Measurements from ENCODE around the gene RTN4RL2.

RTN4RL2 gene

DNA sequence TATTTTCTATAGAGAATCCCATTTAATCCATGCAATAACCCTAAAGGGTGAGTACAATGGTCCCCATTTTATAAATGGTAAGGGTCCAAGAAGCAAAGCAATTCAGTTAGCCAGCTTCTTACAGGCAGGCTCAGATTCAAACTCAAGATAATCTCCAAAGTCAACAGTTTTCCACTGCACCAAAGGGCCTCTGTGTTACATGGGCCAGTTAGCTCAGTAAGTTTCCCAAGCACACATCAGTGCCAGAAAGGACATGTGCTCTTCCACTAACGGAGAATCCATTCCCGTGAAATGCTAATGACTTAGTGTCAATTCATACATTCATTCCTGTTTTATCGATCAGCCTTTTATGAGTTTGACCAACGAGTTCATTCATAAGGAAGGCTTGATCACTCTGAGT, 44.2 kb downstream of the RTN4RL2 start:
- TF ChIP-seq, protein P1, sequence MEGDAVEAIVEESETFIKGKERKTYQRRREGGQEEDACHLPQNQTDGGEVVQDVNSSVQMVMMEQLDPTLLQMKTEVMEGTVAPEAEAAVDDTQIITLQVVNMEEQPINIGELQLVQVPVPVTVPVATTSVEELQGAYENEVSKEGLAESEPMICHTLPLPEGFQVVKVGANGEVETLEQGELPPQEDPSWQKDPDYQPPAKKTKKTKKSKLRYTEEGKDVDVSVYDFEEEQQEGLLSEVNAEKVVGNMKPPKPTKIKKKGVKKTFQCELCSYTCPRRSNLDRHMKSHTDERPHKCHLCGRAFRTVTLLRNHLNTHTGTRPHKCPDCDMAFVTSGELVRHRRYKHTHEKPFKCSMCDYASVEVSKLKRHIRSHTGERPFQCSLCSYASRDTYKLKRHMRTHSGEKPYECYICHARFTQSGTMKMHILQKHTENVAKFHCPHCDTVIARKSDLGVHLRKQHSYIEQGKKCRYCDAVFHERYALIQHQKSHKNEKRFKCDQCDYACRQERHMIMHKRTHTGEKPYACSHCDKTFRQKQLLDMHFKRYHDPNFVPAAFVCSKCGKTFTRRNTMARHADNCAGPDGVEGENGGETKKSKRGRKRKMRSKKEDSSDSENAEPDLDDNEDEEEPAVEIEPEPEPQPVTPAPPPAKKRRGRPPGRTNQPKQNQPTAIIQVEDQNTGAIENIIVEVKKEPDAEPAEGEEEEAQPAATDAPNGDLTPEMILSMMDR (IDR thresholded peaks at IDR 0.05; ENCODE audit: low read depth, low read length) = no peak
- DNase-seq (ENCODE audit: extremely low read depth, low read depth) = no peak

DNA sequence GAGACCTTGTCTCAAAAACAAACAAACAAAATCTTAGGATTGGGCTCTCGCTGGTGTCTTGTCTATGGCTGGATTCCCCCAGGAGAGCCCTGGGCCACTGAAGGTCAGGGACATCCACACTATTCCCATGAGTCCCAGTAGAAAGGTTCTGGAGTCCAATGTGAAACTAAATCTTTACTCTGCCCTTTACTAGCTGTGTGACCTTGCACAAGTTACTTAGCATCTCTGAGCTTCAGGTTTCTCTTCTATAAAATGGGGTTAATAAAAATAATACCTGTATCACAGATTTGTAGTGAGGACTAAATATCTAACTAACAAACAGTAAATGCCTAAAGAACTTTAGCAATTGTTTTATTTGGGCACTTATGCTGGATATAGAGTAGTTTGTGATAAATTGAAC, 46.2 kb downstream of the RTN4RL2 start:
- DNase-seq (ENCODE audit: extremely low read depth, low read depth) = no peak
- TF ChIP-seq, protein P1 (IDR thresholded peaks at IDR 0.05; ENCODE audit: low read depth, low read length) = no peak

DNA sequence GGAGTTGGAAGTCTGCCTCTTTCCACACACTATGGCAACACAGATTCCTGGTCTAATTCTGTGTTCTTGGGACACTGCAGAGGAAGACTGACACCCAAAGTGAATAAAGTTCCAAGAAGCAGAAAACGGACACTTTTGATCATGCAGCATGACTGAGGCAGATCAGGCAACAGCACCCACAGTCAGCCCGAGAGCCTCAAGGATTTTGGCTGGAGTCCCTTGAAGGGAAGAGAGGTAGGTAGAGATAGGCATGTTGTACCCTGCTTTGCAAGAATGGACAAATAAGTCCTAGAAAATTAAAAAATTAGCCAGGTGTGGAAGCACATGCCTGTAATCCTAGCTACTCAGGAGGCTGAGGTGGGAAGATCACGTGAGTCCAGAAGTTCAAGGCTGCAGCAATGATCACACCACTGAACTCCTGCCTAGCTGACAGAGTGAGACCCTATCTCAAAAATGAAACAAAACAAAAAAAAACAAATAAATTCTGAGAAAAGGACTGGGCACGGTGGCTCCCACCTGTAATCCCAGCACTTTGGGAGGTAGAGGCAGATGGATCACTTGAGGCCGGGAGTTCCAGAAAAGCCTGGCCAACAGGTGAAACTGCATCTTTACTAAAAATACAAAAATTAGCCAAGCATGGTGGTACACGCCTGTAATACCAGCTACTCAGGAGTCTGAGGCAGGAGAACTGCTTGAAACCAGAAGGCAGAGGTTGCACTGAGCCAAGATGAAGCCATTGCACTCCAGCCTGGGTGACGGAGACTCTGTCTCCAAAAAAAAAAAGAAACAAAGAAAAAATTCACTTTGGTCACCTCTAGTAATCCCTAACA, 48.2 kb downstream of the RTN4RL2 start:
- TF ChIP-seq, protein P1 (IDR thresholded peaks at IDR 0.05; ENCODE audit: low read depth, low read length) = no peak

DNA sequence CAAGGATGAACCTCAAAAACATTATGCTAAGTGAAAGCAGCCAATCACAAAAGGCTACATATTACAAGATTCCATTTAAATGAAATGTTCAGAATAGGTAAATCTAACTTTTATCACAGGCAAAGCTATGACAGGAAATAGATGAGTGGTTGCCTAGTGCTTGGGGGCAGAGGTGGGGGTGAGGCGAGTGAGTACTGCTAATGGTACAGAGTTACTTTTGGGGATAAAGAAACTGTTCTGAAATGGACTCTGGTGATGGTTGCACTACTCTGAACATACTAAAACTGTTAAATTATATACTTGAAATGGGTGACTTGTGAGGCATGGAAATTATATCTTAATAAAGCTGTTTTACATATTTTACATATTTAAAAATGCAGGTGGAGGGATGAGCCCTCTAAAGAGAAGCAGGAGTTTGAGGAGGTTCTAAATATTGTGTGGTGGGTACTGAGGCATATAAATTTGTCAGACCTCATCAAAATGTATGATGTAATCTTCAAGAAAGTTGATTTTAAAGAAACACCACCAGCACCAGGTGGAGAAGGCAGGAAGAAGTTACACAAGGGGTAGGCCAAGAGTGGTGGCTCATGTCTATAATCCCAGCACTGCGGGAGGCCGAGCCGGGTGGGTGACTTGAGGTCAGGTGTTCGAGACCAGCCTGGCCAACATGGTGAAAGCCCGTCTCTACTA, 51.6 kb downstream of the RTN4RL2 start:
- no peak for DNase-seq (ENCODE audit: extremely low read depth, low read depth)
- TF ChIP-seq, protein P1 (IDR thresholded peaks at IDR 0.05; ENCODE audit: low read depth, low read length) = no peak

More for the DNA sequence above, 48.2 kb downstream of the RTN4RL2 start:
- DNase-seq (ENCODE audit: extremely low read depth, low read depth) = no peak

DNA sequence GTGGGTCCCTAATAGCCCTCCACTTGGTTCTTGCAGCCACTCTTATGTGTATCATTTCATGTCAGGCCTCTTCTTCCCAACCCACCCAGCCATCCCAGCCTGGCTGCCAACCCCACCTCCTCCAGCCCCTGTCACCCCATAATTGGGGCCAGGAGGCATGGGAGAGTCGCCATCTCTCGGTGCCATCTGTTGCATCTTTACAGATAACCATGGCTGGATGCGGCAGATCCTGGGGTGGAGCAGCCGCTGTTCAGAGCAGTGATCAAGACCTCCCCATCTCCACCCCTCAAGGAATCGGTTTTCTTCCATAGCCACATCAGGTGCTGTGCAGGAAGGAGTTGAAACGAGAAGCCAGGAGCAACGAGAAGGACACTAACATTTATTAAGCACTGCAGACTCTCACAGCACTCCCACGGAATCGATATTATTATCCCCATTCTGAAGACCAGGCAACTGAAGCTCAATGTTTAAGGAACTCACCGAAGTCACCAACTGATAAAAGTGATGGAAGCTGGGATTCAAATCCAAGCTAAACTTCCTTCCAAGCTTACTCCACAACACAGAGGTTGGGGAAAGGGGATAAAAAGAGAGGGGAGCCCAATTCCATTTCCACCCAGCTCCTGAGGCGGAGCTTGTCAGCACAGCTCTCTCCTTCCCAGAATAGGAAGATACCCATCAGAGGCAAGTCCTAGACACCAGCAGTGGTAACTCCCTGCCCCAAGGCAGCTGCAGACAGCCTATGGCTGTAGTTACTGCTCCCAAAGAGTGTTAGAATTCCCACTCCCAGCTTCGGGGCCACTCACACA, 52.5 kb downstream of the RTN4RL2 start:
- TF ChIP-seq, protein P1 (IDR thresholded peaks at IDR 0.05; ENCODE audit: low read depth, low read length) = no peak
- no peak for DNase-seq (ENCODE audit: extremely low read depth, low read depth)

DNA sequence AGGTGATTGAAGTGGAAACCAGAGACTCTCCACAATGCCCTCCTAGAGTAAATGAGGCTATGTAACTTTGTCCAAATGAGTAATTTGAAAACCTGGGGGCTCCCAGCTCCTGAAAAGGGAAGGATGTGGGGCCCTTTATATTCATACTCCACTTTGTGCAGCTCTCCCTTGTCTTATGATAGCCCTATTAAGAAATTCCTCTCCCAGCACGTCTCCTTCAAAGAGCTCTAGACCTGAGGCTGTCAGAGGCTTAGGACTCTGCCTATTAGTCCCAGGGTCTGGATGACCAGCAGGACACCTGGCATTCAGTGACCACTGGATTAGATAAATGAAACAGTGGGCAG, 53.1 kb downstream of the RTN4RL2 start:
- TF ChIP-seq, protein P1 (IDR thresholded peaks at IDR 0.05; ENCODE audit: low read depth, low read length) = no peak
- DNase-seq (ENCODE audit: extremely low read depth, low read depth) = no peak
